Measurements from ENCODE around the gene ELOVL5. TPM values are rescaled to one million over a fixed set of nuclear protein-coding genes. Genes with fewer than 3 reads are reported as not detected.
"Not testable (repeated sequence)": the region's sequence is repeated elsewhere in the genome, so short reads cannot be mapped to it uniquely, and the experiment has no call there.

ELOVL5 gene
- total RNA-seq, 1 donor from 2014 or later: 55.9 TPM

- TF ChIP-seq CTCF (conservative IDR thresholded peaks at IDR 0.05; ENCODE audit: low read depth, low read length): no peak
- no peak overlapping the region for H3K4me3 ChIP-seq (ENCODE audit: low read depth, low read length)
Measured at GRCh38 chr6:53322188-53323029, 26.3 kb downstream of the ELOVL5 start.

GRCh38 chr6:53321701-53322100 is 27.0 kb downstream of the ELOVL5 start:
- no peak overlapping the region for H3K4me3 ChIP-seq (ENCODE audit: low read depth, low read length)
- TF ChIP-seq CTCF (conservative IDR thresholded peaks at IDR 0.05; ENCODE audit: low read depth, low read length): no peak
- DNase-seq (ENCODE audit: low read depth): no peak

More at GRCh38 chr6:53322188-53323029, 26.3 kb downstream of the ELOVL5 start:
- DNase-seq (ENCODE audit: low read depth): no peak

GRCh38 chr6:53320964-53321363 is 27.8 kb downstream of the ELOVL5 start:
- peak; percentile 2 for TF ChIP-seq CTCF (conservative IDR thresholded peaks at IDR 0.05; ENCODE audit: low read depth, low read length)
- H3K4me3 ChIP-seq (ENCODE audit: low read depth, low read length): no peak overlapping the region
- no peak for DNase-seq (ENCODE audit: low read depth)

- no peak for TF ChIP-seq CTCF (conservative IDR thresholded peaks at IDR 0.05; ENCODE audit: low read depth, low read length)
- H3K4me3 ChIP-seq (ENCODE audit: low read depth, low read length): no peak overlapping the region
- DNase-seq (ENCODE audit: low read depth): no peak
Measured at GRCh38 chr6:53318429-53318828, 30.3 kb downstream of the ELOVL5 start.

- H3K4me3 ChIP-seq (ENCODE audit: low read depth, low read length): no peak overlapping the region
- DNase-seq (ENCODE audit: low read depth): no peak
- no peak for TF ChIP-seq CTCF (conservative IDR thresholded peaks at IDR 0.05; ENCODE audit: low read depth, low read length)
Measured at GRCh38 chr6:53317861-53318260, 30.9 kb downstream of the ELOVL5 start.

- not testable (repeated sequence) for DNase-seq (ENCODE audit: low read depth)
Measured at GRCh38 chr6:53317299-53317698, 31.5 kb downstream of the ELOVL5 start.

GRCh38 chr6:53316142-53316541 is 32.6 kb downstream of the ELOVL5 start:
- no peak overlapping the region for H3K4me3 ChIP-seq (ENCODE audit: low read depth, low read length)
- TF ChIP-seq CTCF (conservative IDR thresholded peaks at IDR 0.05; ENCODE audit: low read depth, low read length): no peak
- DNase-seq (ENCODE audit: low read depth): no peak

More at GRCh38 chr6:53317299-53317698, 31.5 kb downstream of the ELOVL5 start:
- not testable (repeated sequence) for H3K4me3 ChIP-seq (ENCODE audit: low read depth, low read length)
